Measurements from ENCODE around the gene UNC5A.

UNC5A gene

DNA sequence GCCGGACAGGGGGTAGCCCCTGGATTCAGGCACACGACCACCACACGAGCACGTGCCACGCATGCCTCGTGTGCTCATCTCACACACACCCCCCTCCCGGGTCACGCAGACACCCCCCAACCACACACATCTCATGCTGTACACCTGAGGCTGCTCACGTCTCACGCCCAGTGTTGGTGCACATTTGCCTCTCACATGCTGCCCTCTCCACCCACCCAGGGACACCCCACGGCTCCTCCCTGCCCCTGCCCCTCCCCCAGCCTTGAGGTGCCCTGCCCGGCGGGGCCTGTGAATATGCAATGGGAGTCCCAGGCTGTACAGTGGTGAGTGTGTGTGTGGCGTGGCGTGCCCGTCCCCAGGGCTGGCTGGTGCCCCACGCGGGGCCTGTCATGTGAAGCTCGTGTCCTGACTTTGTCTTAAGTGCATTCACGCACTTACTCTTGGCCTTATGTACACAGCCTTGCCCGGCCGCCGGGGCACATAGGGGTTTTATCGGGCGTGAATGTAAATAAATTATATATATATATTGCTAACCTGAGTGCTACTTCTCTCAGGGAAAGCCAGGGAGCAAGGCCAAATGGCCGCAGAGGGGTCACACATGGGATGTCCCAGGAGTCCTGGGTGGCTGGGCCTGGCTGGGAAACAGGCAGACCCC is 70.1 kb downstream of the UNC5A start:
- peaks cover 26% of the 10 kb centered on the region for H3K27me3 ChIP-seq (ENCODE audit: insufficient read depth, poor library complexity, severe bottlenecking)
- H3K27ac ChIP-seq (replicated peaks) = no peak overlapping the region
- no peak for DNase-seq (ENCODE audit: low read depth in 1 of 2, low spot score in 1 of 2)
- no peak for TF ChIP-seq SPI1 (IDR thresholded peaks at IDR 0.05; ENCODE audit: borderline replicate concordance, low read depth)
- TF ChIP-seq POLR2AphosphoS5 (IDR thresholded peaks at IDR 0.05; ENCODE audit: low read depth) = no peak
- TF ChIP-seq GABPA (IDR thresholded peaks at IDR 0.05; ENCODE audit: low read depth) = no peak
- TF ChIP-seq, protein P1, sequence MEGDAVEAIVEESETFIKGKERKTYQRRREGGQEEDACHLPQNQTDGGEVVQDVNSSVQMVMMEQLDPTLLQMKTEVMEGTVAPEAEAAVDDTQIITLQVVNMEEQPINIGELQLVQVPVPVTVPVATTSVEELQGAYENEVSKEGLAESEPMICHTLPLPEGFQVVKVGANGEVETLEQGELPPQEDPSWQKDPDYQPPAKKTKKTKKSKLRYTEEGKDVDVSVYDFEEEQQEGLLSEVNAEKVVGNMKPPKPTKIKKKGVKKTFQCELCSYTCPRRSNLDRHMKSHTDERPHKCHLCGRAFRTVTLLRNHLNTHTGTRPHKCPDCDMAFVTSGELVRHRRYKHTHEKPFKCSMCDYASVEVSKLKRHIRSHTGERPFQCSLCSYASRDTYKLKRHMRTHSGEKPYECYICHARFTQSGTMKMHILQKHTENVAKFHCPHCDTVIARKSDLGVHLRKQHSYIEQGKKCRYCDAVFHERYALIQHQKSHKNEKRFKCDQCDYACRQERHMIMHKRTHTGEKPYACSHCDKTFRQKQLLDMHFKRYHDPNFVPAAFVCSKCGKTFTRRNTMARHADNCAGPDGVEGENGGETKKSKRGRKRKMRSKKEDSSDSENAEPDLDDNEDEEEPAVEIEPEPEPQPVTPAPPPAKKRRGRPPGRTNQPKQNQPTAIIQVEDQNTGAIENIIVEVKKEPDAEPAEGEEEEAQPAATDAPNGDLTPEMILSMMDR (IDR thresholded peaks at IDR 0.05; ENCODE audit: insufficient read depth, low read length) = no peak
- TF ChIP-seq, protein P2, sequence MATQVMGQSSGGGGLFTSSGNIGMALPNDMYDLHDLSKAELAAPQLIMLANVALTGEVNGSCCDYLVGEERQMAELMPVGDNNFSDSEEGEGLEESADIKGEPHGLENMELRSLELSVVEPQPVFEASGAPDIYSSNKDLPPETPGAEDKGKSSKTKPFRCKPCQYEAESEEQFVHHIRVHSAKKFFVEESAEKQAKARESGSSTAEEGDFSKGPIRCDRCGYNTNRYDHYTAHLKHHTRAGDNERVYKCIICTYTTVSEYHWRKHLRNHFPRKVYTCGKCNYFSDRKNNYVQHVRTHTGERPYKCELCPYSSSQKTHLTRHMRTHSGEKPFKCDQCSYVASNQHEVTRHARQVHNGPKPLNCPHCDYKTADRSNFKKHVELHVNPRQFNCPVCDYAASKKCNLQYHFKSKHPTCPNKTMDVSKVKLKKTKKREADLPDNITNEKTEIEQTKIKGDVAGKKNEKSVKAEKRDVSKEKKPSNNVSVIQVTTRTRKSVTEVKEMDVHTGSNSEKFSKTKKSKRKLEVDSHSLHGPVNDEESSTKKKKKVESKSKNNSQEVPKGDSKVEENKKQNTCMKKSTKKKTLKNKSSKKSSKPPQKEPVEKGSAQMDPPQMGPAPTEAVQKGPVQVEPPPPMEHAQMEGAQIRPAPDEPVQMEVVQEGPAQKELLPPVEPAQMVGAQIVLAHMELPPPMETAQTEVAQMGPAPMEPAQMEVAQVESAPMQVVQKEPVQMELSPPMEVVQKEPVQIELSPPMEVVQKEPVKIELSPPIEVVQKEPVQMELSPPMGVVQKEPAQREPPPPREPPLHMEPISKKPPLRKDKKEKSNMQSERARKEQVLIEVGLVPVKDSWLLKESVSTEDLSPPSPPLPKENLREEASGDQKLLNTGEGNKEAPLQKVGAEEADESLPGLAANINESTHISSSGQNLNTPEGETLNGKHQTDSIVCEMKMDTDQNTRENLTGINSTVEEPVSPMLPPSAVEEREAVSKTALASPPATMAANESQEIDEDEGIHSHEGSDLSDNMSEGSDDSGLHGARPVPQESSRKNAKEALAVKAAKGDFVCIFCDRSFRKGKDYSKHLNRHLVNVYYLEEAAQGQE (IDR thresholded peaks at IDR 0.05; ENCODE audit: insufficient replicate concordance, low read depth) = no peak
- no peak overlapping the region for H3K4me3 ChIP-seq (replicated peaks; ENCODE audit: insufficient read depth, low read length)

DNA sequence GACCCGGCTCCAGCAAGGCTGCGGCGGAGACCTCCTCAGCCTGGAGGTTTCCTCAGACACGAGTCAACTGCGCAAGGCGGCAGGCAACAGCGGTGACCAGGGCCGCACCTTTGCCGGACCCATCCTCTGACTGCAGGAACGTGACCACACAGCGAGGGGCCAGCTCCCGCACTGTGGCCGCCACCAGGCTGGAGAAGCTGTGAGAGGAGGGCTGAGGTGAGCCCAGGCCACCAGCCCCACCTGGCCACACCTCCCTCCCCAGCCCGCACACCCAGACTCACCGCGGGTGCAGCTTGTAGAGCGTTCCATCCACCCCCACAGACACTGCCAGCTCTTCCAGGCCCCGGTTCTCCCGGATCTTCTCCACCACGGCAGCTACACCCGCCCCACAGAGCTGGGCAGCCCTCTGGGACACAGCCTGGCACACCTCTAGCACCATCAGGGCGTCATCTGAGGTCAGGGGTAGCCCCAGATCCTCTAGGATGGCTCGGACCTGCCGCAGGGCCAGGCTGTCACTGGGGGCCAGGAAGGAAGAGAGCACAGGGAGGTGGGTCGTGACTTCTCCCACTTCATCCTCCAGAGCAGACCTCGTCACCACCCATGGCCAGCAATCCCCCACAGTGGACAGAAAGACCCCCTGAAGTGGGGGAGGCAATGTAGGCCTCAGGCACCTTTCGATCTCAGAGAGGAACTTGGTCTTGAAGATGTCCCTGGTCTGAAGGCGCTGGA is 70.8 kb downstream of the UNC5A start:
- Histone ChIP-seq H3K27me3 (ENCODE audit: insufficient read depth, poor library complexity, severe bottlenecking) (peaks cover 19% of the 10 kb centered on the region), H3K4me3 (replicated peaks; ENCODE audit: insufficient read depth, low read length) (no peak overlapping the region), H3K27ac (replicated peaks) (no peak overlapping the region)
- TF ChIP-seq, protein P2 (IDR thresholded peaks at IDR 0.05; ENCODE audit: insufficient replicate concordance, low read depth) = no peak
- TF ChIP-seq GABPA (IDR thresholded peaks at IDR 0.05; ENCODE audit: low read depth) (no peak), SPI1 (IDR thresholded peaks at IDR 0.05; ENCODE audit: borderline replicate concordance, low read depth) (no peak), POLR2AphosphoS5 (IDR thresholded peaks at IDR 0.05; ENCODE audit: low read depth) (no peak)
- TF ChIP-seq, protein P1 (IDR thresholded peaks at IDR 0.05; ENCODE audit: insufficient read depth, low read length) = no peak
- no peak for DNase-seq (ENCODE audit: low read depth in 1 of 2, low spot score in 1 of 2)

DNA sequence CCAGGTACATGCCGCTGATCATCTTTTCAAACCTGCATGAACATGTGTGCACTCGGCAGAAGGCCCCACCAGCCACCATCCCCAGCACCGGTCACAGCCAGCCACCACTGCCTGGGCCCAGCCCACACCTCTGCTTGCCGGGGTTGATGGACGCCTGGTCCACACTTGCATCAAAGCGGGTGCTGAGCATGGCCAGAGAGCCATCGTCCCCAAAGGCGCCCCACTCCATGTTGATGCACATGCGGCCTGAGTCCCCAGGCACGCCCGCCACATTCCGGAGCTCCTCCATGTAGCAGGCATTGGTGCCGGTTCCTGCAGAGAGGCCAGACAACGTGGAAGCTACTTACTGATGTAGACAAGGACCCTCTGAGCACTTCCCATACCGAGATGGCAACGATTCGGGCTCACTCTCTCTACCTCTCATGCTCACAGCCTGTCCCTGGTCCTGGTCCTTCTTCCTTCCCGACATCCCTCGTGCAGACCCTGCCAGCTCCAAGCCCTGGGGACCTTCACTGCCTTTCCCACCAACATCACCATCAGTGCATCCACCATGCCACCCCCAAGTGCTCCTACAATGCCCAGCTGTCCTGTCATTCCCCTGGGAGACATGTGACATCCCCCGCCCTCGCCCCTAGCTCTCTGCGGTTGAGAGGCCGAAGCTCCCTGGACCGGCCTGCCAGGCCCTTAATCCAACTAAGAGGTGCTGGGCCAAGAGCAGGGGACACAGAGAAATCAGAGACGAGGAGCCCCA is 71.6 kb downstream of the UNC5A start:
- TF ChIP-seq GABPA (IDR thresholded peaks at IDR 0.05; ENCODE audit: low read depth) (no peak), SPI1 (IDR thresholded peaks at IDR 0.05; ENCODE audit: borderline replicate concordance, low read depth) (no peak), POLR2AphosphoS5 (IDR thresholded peaks at IDR 0.05; ENCODE audit: low read depth) (no peak)
- TF ChIP-seq, protein P1 (IDR thresholded peaks at IDR 0.05; ENCODE audit: insufficient read depth, low read length) = no peak
- TF ChIP-seq, protein P2 (IDR thresholded peaks at IDR 0.05; ENCODE audit: insufficient replicate concordance, low read depth) = no peak
- Histone ChIP-seq H3K27me3 (ENCODE audit: insufficient read depth, poor library complexity, severe bottlenecking) (peaks cover 11% of the 10 kb centered on the region), H3K4me3 (replicated peaks; ENCODE audit: insufficient read depth, low read length) (no peak overlapping the region), H3K27ac (replicated peaks) (no peak overlapping the region)
- no peak for DNase-seq (ENCODE audit: low read depth in 1 of 2, low spot score in 1 of 2)
